Mesodermal cell (in vitro differentiated cells): ENCODE results near the gene ZNF606.

Experiments
- H3K27ac ChIP-seq: 2 replicates; pipeline ENCODE4 v1.7.0; 2013; ENCODE audit warnings: mild to moderate bottlenecking, low read depth, low read length, moderate library complexity; ENCODE audit not compliant: severe bottlenecking
- H3K36me3 ChIP-seq: 2 replicates; pipeline ENCODE4 v1.7.1; 2013; ENCODE audit warnings: mild to moderate bottlenecking, low read length, moderate library complexity; ENCODE audit not compliant: control insufficient read depth, insufficient read depth
- H3K4me1 ChIP-seq: one replicate; pipeline ENCODE4 v1.7.1; 2013; ENCODE audit warnings: mild to moderate bottlenecking, low read length; ENCODE audit not compliant: insufficient read depth, control insufficient read depth, poor library complexity, severe bottlenecking
- H3K4me3 ChIP-seq: 2 replicates; pipeline ENCODE4 v1.7.0; 2013; ENCODE audit warnings: low read length, control low read depth, mild to moderate bottlenecking; ENCODE audit not compliant: insufficient read depth, poor library complexity, severe bottlenecking; ENCODE audit errors: extremely low read depth
- H3K9me3 ChIP-seq: 2 replicates; pipeline ENCODE4 v1.7.1; 2013; ENCODE audit warnings: mild to moderate bottlenecking, low read length, moderate library complexity; ENCODE audit not compliant: control insufficient read depth
- WGBS, 2 experiments: methylation state at CpG; one replicate each; pipeline ENCODE4 v1.1.5; 2013; ENCODE audit warnings: missing lambda C conversion rate in 2 of 2; ENCODE audit not compliant: insufficient coverage in 2 of 2; 5-methylcytosine and 5-hydroxymethylcytosine counted together

Gene ZNF606

GRCh38 chr19:58037927-58038687, 35.5 kb upstream of the ZNF606 start:
- H3K36me3 ChIP-seq, result no peaks in the 10 kb centered on the region
- peaks cover 40% of the 10 kb centered on the region for H3K9me3 ChIP-seq
- 79 to 80% methylated on average over 23 to 36 of the region's 44 CpGs for WGBS, 2 experiments
- no peak overlapping the region for H3K27ac ChIP-seq
- no peaks in the 10 kb centered on the region for H3K4me1 ChIP-seq
- no peak overlapping the region for H3K4me3 ChIP-seq

- H3K36me3 ChIP-seq, result no peaks in the 10 kb centered on the region
- H3K9me3 ChIP-seq, result peaks cover 29% of the 10 kb centered on the region
- WGBS, 2 experiments, result 73 to 84% methylated on average over 7 of the region's 8 CpGs
- no peaks in the 10 kb centered on the region for H3K4me1 ChIP-seq
- H3K27ac ChIP-seq, result no peak overlapping the region
- H3K4me3 ChIP-seq, result no peak overlapping the region
Measured at GRCh38 chr19:58035863-58036262, 33.2 kb upstream of the ZNF606 start.

GRCh38 chr19:58034477-58034793, 31.8 kb upstream of the ZNF606 start:
- H3K27ac ChIP-seq, result no peak overlapping the region

GRCh38 chr19:58033741-58034476, 31.3 kb upstream of the ZNF606 start, which contains the start of gene ZSCAN1:
ZSCAN1 (plus strand) TSS chr19:58034025; CDS start chr19:58037837, 3,812 bp downstream.
- peak within 1 kb of the TSS; percentile 16 for H3K4me3 ChIP-seq
- no peaks in the 10 kb centered on the region for H3K4me1 ChIP-seq
- H3K9me3 ChIP-seq, result peaks cover 28% of the 10 kb centered on the region
- 33 to 37% methylated on average over 57 to 76 of the region's 101 CpGs for WGBS, 2 experiments
- H3K36me3 ChIP-seq, result no peaks in the 10 kb centered on the region
- no peak within 1 kb of the TSS for H3K27ac ChIP-seq

More at GRCh38 chr19:58034477-58034793, 31.8 kb upstream of the ZNF606 start:
- Histone ChIP-seq H3K9me3 (peaks cover 24% of the 10 kb centered on the region), H3K36me3 (no peaks in the 10 kb centered on the region), H3K4me3 (peak overlapping the region; percentile 11), H3K4me1 (no peaks in the 10 kb centered on the region)
- 40 to 58% methylated on average over 6 to 14 of the region's 20 CpGs for WGBS, 2 experiments

GRCh38 chr19:58024661-58025060, 22.0 kb upstream of the ZNF606 start:
- Histone ChIP-seq H3K27ac (no peak overlapping the region), H3K9me3 (peaks cover 40% of the 10 kb centered on the region), H3K36me3 (no peaks in the 10 kb centered on the region), H3K4me1 (no peaks in the 10 kb centered on the region), H3K4me3 (no peak overlapping the region)
- WGBS, 2 experiments, result 86 to 94% methylated on average over 9 to 10 of the region's 12 CpGs

GRCh38 chr19:58022283-58022660, 19.7 kb upstream of the ZNF606 start:
- Histone ChIP-seq H3K4me3 (no peak overlapping the region), H3K9me3 (peaks cover 39% of the 10 kb centered on the region), H3K27ac (no peak overlapping the region), H3K4me1 (no peaks in the 10 kb centered on the region), H3K36me3 (no peaks in the 10 kb centered on the region)
- WGBS, 2 experiments, result 72 to 73% methylated on average over 3 to 4 of the region's 4 CpGs

GRCh38 chr19:58021541-58022282, 19.1 kb upstream of the ZNF606 start:
- WGBS, 2 experiments, result 81% methylated on average over 26 of the region's 30 CpGs
- no peaks in the 10 kb centered on the region for H3K36me3 ChIP-seq
- peaks cover 44% of the 10 kb centered on the region for H3K9me3 ChIP-seq
- H3K27ac ChIP-seq, result no peak overlapping the region
- no peak overlapping the region for H3K4me3 ChIP-seq
- H3K4me1 ChIP-seq, result no peaks in the 10 kb centered on the region

- Histone ChIP-seq H3K4me3 (no peak overlapping the region), H3K36me3 (no peaks in the 10 kb centered on the region), H3K4me1 (no peaks in the 10 kb centered on the region), H3K9me3 (peaks cover 46% of the 10 kb centered on the region), H3K27ac (no peak overlapping the region)
- 54 to 66% methylated on average over 3 to 7 of the region's 7 CpGs for WGBS, 2 experiments
Measured at GRCh38 chr19:58020129-58020528, 17.5 kb upstream of the ZNF606 start.

GRCh38 chr19:58014141-58014540, 11.5 kb upstream of the ZNF606 start:
- peaks cover 9% of the 10 kb centered on the region for H3K36me3 ChIP-seq
- no peak overlapping the region for H3K27ac ChIP-seq
- no peak overlapping the region for H3K4me3 ChIP-seq
- H3K9me3 ChIP-seq, result peaks cover 45% of the 10 kb centered on the region
- WGBS, 2 experiments, result 73 to 88% methylated on average over 4 of the region's 5 CpGs
- H3K4me1 ChIP-seq, result no peaks in the 10 kb centered on the region

GRCh38 chr19:58010507-58010906, 7.9 kb upstream of the ZNF606 start:
- no peaks in the 10 kb centered on the region for H3K4me1 ChIP-seq
- H3K36me3 ChIP-seq, result peaks cover 31% of the 10 kb centered on the region
- 97 to 98% methylated on average over 7 to 8 of the region's 22 CpGs for WGBS, 2 experiments
- no peak overlapping the region for H3K27ac ChIP-seq
- no peak overlapping the region for H3K4me3 ChIP-seq
- H3K9me3 ChIP-seq, result peaks cover 51% of the 10 kb centered on the region
